GM21390 (cell line): ENCODE measurements around the gene CMYA5.

Source experiments
- ATAC-seq: cut with Tn5 transposase; IDR thresholded peaks from one replicate; pipeline ENCODE4 v1.9.1; 2021; ENCODE audit not compliant: unreplicated experiment

CMYA5 gene

DNA sequence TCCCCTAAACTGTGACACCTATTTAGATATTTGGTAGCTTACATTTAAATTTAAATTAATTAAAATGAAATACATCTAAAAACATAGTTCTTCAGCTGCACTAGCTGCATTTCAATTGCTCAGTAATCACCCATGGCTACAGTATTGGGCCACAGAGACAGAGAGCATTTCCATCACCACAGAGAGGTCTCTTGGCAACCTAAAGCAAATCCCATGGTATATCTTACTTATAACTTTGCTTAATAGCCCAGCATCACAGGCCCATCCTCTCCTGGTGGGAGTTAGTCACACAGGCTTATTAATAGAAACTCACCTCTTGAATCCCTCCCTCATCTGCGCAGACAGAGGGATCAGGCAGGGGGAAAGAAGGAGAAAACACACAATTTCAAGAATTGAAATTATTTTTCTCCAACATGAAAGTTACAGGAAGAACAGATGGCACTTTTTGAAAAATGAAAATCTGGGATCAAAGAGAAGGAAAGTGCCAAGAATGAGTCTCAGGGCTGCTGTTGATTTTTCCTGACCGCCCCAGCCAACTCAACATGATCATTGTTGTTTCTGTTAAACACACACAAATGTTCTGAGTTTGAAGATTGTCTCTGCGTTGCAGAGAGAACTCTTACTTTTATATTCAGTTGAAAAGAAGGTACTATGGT lies 144.6 kb downstream of the CMYA5 start:
- ATAC-seq, result no peak

DNA sequence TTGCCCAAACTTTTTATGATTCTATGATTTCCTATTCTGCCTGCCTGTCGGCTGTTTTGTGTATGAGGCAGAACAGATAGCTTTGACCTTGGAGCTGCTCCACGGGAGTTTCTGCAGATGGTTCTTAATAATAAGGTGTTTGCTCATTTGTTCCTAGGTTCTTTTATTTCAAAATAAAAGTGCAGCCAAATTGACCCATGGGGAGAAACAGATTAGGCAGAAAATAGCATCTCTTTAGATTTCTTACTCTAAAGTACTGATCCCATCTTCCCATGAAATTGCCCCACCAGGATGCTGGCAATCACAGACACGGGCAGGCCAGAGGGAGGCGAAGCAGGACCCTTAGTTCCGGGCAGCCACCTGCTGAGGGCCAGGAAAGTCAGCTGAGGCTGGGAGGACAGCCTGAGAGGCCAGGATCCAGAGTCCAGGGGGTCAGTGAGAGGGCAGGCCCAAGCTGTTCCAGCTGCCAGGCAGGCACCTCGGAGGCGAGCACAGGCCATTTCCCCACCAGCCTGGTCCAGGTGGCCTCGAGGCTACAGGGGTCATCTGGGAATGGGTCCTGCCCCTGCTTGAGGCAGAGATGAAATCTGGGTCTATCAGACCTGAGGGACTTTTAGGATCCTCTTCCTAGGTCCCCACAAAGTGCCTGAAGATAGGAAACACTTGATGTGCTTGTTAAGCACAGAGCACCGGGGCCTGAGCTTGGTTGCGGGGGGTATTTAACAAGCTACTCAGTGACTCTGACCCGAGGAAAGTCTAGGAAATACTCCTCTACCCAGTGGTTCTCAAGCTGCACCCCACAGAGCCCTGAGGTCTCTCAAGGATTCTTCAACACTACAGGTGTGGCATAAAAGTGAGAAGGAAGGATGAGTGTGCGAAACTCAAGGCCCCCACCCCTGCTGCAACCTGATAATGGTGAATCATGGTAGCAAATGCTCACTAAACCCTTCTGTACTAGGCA lies 145.4 kb downstream of the CMYA5 start:
- ATAC-seq, result no peak

DNA sequence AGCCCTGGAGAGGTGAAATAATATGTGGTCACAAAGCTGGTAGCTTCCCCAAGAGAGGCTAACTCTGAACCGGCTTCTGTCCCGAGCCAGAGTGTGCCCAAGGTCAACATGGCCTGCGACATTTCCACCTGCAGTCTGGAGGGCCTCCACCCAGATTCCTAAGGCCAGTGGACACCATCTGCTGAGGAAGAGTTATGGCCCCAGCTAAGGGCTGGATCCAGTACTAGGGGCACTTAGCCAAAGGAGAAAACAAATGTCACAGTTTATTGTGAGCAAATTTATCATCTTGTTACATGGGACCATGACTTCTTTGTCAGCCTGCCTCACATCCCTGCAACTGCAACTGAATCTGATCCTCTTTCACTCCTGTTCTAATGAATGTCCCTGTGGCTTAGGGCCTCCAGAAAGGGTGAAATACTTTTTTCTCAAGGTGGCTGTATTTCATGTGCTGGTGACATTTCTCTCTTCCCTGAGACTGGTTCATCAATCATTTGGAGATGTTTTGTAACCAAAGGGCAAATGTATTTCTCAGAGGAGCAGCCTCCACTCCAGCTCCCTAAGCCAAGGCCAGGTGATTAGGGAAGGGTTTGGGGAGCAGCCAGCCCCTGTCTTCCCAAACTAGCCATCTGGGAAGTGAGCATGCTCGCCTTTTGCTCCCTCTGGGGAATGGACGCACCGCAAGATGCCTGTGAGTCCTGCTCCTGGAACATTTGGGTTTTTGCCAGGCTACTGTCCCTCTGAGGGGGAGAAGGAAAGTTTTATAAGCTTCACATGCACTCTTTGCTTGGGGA lies 148.3 kb downstream of the CMYA5 start:
- no peak for ATAC-seq

- no peak for ATAC-seq
Observed at GRCh38 chr5:79840084-79840990, 150.7 kb downstream of the CMYA5 start.

- no peak for ATAC-seq
Observed at GRCh38 chr5:79841172-79841571, 151.5 kb downstream of the CMYA5 start.

- ATAC-seq, result no peak
Observed at GRCh38 chr5:79842006-79842881, 152.6 kb downstream of the CMYA5 start.

DNA sequence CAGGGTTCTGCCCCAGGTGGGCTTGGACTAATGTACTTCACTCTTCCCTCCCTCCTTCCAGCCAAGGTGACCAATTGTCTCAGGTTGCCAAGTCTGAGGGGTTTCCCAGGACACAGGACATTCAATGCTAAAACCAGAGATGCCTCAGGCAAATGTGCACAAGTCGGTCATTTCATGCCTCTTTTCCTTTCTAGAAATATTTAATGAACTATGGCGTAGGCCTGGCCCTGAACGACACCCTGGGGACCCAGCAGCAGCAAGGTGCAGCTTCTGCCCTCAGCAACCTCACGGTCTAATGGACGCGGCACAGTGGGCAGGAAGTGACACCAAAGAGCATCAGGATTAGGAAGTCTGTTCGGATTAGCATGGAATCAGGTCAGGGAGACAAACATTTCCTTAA lies 153.4 kb downstream of the CMYA5 start:
- no peak for ATAC-seq

- ATAC-seq, result no peak
Observed at GRCh38 chr5:79843450-79844388, 154.1 kb downstream of the CMYA5 start.

- no peak for ATAC-seq
Observed at GRCh38 chr5:79844571-79844970, 154.9 kb downstream of the CMYA5 start.

- ATAC-seq, result no peak
Observed at GRCh38 chr5:79845448-79846197, 156.0 kb downstream of the CMYA5 start.

DNA sequence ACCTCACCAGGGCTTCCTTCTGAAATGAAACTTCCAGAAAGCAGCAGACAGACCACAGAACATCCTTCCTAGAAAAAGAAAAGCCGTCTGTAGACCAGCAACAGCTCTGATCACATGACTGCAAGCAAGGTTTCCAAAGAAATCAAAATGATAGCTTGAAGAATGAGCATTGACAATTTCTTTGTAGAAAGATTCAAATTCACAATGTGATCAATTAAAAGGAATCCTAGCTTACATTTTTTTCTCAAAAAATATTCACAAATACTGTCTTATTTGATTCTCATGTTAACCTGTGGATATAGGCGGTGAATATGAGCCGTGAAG lies 156.5 kb downstream of the CMYA5 start:
- no peak for ATAC-seq

DNA sequence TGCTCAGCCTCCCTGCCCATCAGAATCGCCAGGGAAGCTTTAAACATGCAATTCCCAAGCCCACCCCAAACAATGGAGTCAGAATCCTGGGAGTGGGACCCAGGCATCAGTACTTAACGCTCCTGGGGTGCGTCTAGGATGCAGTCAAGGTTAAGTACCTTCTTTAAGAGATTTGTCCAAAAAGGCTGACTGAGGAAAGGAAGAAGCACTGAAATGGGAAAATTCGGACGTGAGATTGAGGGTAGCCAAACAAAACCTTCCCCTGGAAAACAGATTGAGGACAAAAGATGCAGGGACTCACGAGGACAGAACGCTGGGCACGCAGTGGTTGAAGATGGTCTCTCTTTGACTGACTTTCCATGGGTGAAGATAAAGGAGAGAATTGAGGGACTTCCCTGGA lies 157.9 kb downstream of the CMYA5 start:
- no peak for ATAC-seq

GRCh38 chr5:79849061-79849460 lies 159.4 kb downstream of the CMYA5 start:
- ATAC-seq, result no peak
